ENCODE results near the gene ATP10B. TPM values are rescaled to one million over a fixed set of nuclear protein-coding genes. Genes with fewer than 3 reads are reported as not detected.

Gene ATP10B
- total RNA-seq, 1 experiment from 2014 or later = 0.11 TPM

DNA sequence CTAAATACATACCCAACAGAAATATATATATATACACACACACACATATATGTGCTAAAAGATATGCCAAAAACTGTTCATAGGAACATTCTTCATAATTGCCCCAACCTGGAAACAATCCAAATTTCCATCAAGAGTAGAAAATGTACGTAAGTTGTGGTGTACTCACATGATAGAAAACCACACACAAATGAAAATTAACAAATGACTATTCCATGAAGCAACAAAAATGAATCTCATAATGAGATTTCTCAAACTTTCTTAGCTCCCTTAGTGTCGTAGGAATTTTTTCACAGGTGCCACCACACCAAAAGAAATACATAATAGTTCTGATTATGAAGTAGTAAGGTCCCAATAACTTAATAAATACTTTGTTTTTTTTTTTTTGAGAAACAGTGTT is 7.8 kb downstream of the ATP10B start:
- no peaks in the 10 kb centered on the region for H3K9me3 Mint-ChIP-seq
- H3K27ac Mint-ChIP-seq = no peak overlapping the region
- DNase-seq (ENCODE audit: low spot score) (no peak), ATAC-seq (no peak)
- H3K4me1 Mint-ChIP-seq = no peaks in the 10 kb centered on the region
- POLR2A ChIA-PET = interaction anchor here (1.2 kb wide), 1 partner anchor 161 kb away, joined by 5 read pairs; no protein-coding TSS in a partner anchor
- CTCF ChIA-PET = no interaction called here
- H3K36me3 Mint-ChIP-seq = no peaks in the 10 kb centered on the region
- no peaks in the 10 kb centered on the region for H3K27me3 Mint-ChIP-seq (ENCODE audit: low read depth)
- no peak overlapping the region for H3K4me3 Mint-ChIP-seq
- TF ChIP-seq, protein P1, sequence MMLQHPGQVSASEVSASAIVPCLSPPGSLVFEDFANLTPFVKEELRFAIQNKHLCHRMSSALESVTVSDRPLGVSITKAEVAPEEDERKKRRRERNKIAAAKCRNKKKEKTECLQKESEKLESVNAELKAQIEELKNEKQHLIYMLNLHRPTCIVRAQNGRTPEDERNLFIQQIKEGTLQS (CRISPR knock-in tag; conservative IDR thresholded peaks at IDR 0.05) = no peak
- TF ChIP-seq, protein P2, sequence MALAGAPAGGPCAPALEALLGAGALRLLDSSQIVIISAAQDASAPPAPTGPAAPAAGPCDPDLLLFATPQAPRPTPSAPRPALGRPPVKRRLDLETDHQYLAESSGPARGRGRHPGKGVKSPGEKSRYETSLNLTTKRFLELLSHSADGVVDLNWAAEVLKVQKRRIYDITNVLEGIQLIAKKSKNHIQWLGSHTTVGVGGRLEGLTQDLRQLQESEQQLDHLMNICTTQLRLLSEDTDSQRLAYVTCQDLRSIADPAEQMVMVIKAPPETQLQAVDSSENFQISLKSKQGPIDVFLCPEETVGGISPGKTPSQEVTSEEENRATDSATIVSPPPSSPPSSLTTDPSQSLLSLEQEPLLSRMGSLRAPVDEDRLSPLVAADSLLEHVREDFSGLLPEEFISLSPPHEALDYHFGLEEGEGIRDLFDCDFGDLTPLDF (CRISPR knock-in tag; IDR thresholded peaks at IDR 0.05) = no peak
- no peak for TF ChIP-seq FOXK1 (CRISPR knock-in tag; IDR thresholded peaks at IDR 0.05)
- no peak for TF ChIP-seq JAZF1 (CRISPR knock-in tag; IDR thresholded peaks at IDR 0.05)
- no peak for TF ChIP-seq NR1H2 (CRISPR knock-in tag; IDR thresholded peaks at IDR 0.05)
- TF ChIP-seq, protein P3, sequence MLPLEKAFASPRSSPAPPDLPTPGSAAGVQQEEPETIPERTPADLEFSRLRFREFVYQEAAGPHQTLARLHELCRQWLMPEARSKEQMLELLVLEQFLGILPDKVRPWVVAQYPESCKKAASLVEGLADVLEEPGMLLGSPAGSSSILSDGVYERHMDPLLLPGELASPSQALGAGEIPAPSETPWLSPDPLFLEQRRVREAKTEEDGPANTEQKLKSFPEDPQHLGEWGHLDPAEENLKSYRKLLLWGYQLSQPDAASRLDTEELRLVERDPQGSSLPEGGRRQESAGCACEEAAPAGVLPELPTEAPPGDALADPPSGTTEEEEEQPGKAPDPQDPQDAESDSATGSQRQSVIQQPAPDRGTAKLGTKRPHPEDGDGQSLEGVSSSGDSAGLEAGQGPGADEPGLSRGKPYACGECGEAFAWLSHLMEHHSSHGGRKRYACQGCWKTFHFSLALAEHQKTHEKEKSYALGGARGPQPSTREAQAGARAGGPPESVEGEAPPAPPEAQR (CRISPR knock-in tag; IDR thresholded peaks at IDR 0.05) = no peak
- TF ChIP-seq TCF7 (CRISPR knock-in tag; IDR thresholded peaks at IDR 0.05; ENCODE audit: low read depth) = no peak
- TF ChIP-seq TP53 (CRISPR knock-in tag; IDR thresholded peaks at IDR 0.05) = no peak
- TF ChIP-seq NFYB (CRISPR knock-in tag; conservative IDR thresholded peaks at IDR 0.05; ENCODE audit: low read depth) = no peak
- TF ChIP-seq ZNF121 (CRISPR knock-in tag; IDR thresholded peaks at IDR 0.05) = no peak
- TF ChIP-seq OVOL2 (CRISPR knock-in tag; IDR thresholded peaks at IDR 0.05; ENCODE audit: borderline replicate concordance) = no peak
- TF ChIP-seq SMAD3 (CRISPR knock-in tag; IDR thresholded peaks at IDR 0.05; ENCODE audit: borderline replicate concordance) = no peak
- no peak for TF ChIP-seq KAT7 (CRISPR knock-in tag; IDR thresholded peaks at IDR 0.05; ENCODE audit: borderline replicate concordance)
- TF ChIP-seq, protein P4, sequence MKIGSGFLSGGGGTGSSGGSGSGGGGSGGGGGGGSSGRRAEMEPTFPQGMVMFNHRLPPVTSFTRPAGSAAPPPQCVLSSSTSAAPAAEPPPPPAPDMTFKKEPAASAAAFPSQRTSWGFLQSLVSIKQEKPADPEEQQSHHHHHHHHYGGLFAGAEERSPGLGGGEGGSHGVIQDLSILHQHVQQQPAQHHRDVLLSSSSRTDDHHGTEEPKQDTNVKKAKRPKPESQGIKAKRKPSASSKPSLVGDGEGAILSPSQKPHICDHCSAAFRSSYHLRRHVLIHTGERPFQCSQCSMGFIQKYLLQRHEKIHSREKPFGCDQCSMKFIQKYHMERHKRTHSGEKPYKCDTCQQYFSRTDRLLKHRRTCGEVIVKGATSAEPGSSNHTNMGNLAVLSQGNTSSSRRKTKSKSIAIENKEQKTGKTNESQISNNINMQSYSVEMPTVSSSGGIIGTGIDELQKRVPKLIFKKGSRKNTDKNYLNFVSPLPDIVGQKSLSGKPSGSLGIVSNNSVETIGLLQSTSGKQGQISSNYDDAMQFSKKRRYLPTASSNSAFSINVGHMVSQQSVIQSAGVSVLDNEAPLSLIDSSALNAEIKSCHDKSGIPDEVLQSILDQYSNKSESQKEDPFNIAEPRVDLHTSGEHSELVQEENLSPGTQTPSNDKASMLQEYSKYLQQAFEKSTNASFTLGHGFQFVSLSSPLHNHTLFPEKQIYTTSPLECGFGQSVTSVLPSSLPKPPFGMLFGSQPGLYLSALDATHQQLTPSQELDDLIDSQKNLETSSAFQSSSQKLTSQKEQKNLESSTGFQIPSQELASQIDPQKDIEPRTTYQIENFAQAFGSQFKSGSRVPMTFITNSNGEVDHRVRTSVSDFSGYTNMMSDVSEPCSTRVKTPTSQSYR (CRISPR knock-in tag; IDR thresholded peaks at IDR 0.05) = no peak
- no peak for TF ChIP-seq CREB1 (CRISPR knock-in tag; IDR thresholded peaks at IDR 0.05)

DNA sequence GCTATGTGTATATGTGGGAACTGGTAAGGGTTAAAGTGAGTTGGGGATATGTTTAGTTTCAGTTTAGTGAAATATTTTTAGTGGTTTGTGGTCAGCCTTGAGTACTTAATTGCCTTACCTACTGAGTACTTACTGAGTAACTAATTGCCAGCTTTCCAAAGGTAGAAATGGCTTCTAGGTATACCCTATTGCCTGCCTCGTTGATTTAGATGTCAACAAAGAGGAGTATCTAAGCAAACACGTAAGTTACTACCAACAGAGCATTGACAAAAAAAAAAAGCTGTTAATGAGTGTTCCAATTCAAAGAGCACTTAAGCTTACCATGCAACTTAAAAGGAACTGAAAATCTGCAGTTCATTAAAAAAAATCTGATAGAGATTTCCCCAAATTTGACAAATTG is 8.8 kb downstream of the ATP10B start:
- Mint-ChIP-seq H3K27me3 (ENCODE audit: low read depth) (no peaks in the 10 kb centered on the region), H3K27ac (no peak overlapping the region), H3K4me3 (no peak overlapping the region), H3K9me3 (no peaks in the 10 kb centered on the region), H3K36me3 (no peaks in the 10 kb centered on the region), H3K4me1 (no peaks in the 10 kb centered on the region)
- ATAC-seq (no peak), DNase-seq (ENCODE audit: low spot score) (no peak)
- CTCF ChIA-PET = no interaction called here
- POLR2A ChIA-PET = interaction anchor here (1.2 kb wide), 1 partner anchor 160 kb away, joined by 5 read pairs; no protein-coding TSS in a partner anchor
- TF ChIP-seq ZNF263 (CRISPR knock-in tag; IDR thresholded peaks at IDR 0.05; ENCODE audit: low read depth) = no peak
- TF ChIP-seq, protein P5, sequence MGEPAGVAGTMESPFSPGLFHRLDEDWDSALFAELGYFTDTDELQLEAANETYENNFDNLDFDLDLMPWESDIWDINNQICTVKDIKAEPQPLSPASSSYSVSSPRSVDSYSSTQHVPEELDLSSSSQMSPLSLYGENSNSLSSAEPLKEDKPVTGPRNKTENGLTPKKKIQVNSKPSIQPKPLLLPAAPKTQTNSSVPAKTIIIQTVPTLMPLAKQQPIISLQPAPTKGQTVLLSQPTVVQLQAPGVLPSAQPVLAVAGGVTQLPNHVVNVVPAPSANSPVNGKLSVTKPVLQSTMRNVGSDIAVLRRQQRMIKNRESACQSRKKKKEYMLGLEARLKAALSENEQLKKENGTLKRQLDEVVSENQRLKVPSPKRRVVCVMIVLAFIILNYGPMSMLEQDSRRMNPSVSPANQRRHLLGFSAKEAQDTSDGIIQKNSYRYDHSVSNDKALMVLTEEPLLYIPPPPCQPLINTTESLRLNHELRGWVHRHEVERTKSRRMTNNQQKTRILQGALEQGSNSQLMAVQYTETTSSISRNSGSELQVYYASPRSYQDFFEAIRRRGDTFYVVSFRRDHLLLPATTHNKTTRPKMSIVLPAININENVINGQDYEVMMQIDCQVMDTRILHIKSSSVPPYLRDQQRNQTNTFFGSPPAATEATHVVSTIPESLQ (CRISPR knock-in tag; IDR thresholded peaks at IDR 0.05) = no peak
- TF ChIP-seq, protein P6, sequence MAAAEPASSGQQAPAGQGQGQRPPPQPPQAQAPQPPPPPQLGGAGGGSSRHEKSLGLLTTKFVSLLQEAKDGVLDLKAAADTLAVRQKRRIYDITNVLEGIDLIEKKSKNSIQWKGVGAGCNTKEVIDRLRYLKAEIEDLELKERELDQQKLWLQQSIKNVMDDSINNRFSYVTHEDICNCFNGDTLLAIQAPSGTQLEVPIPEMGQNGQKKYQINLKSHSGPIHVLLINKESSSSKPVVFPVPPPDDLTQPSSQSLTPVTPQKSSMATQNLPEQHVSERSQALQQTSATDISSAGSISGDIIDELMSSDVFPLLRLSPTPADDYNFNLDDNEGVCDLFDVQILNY (CRISPR knock-in tag; IDR thresholded peaks at IDR 0.05) = no peak
- TF ChIP-seq, protein P7, sequence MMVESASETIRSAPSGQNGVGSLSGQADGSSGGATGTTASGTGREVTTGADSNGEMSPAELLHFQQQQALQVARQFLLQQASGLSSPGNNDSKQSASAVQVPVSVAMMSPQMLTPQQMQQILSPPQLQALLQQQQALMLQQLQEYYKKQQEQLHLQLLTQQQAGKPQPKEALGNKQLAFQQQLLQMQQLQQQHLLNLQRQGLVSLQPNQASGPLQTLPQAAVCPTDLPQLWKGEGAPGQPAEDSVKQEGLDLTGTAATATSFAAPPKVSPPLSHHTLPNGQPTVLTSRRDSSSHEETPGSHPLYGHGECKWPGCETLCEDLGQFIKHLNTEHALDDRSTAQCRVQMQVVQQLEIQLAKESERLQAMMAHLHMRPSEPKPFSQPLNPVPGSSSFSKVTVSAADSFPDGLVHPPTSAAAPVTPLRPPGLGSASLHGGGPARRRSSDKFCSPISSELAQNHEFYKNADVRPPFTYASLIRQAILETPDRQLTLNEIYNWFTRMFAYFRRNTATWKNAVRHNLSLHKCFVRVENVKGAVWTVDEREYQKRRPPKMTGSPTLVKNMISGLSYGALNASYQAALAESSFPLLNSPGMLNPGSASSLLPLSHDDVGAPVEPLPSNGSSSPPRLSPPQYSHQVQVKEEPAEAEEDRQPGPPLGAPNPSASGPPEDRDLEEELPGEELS (CRISPR knock-in tag; IDR thresholded peaks at IDR 0.05) = no peak
- no peak for TF ChIP-seq HMGA2 (CRISPR knock-in tag; IDR thresholded peaks at IDR 0.05)
- TF ChIP-seq ZNF219 (CRISPR knock-in tag; IDR thresholded peaks at IDR 0.05; ENCODE audit: borderline replicate concordance) = no peak
- TF ChIP-seq NR1H2 (CRISPR knock-in tag; IDR thresholded peaks at IDR 0.05) = no peak
- no peak for TF ChIP-seq ZNF396 (CRISPR knock-in tag; IDR thresholded peaks at IDR 0.05; ENCODE audit: borderline replicate concordance)
- TF ChIP-seq, protein P8, sequence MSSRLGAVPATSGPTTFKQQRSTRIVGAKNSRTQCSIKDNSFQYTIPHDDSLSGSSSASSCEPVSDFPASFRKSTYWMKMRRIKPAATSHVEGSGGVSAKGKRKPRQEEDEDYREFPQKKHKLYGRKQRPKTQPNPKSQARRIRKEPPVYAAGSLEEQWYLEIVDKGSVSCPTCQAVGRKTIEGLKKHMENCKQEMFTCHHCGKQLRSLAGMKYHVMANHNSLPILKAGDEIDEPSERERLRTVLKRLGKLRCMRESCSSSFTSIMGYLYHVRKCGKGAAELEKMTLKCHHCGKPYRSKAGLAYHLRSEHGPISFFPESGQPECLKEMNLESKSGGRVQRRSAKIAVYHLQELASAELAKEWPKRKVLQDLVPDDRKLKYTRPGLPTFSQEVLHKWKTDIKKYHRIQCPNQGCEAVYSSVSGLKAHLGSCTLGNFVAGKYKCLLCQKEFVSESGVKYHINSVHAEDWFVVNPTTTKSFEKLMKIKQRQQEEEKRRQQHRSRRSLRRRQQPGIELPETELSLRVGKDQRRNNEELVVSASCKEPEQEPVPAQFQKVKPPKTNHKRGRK (CRISPR knock-in tag; IDR thresholded peaks at IDR 0.05; ENCODE audit: borderline replicate concordance) = no peak
- no peak for TF ChIP-seq ZNF121 (CRISPR knock-in tag; IDR thresholded peaks at IDR 0.05)
- no peak for TF ChIP-seq TEAD4 (CRISPR knock-in tag; IDR thresholded peaks at IDR 0.05)

All from WTC11 (cell line).